HG02973 (cell line): Measurements from ENCODE around the gene DOCK4.

Experiments
- ATAC-seq: cut with Tn5 transposase; IDR thresholded peaks from one replicate; pipeline ENCODE4 v1.9.1; 2021; ENCODE audit warnings: moderate library complexity; ENCODE audit not compliant: unreplicated experiment

Gene DOCK4

DNA sequence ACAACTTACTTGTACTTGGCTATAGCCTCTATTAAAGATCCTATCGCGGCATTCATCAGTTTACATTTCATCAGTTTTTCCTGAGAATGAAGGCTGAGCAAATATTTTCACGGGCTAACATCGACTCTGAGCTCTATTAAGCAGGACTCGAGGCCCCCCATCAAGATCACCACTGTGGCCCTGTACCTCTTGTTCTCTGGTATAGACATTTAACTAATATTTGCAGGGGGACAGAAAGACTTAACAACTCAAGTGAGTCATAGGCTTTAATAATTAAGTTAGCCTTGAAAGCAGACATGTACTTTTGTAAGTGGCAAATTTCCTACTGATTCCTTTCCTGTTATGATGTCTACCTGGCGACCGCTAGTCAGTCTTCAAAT is 45.4 kb downstream of the DOCK4 start:
- no peak for ATAC-seq

DNA sequence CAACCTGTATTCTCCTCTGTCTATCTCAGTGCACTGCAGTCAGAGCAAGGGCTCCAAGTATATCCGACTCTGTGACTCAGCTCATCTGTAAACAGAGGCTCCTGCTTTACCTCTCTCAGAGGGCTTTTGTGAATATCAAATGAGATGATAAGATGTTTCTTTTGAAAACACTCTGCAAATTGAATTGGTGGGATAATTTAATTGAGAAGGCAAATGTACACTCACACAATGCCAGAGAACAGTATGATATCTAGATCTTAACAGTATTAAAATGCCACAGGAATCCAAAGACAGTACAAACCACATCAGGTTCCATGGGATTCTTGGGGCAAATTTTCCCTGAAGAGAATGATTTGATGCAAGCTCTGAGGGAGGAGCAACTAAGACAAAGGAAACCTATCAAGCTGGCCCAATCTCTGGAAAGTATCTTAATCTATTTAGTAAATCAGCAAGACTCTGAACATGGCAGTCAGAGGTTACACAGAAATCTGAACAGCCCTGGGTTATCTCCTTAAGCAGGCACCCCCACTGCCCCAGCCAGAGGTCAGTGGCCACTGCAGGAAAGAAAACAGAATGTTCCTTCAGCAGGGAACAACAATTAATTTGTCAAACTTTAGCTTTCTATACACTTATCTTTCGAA is 45.9 kb downstream of the DOCK4 start:
- ATAC-seq: no peak

DNA sequence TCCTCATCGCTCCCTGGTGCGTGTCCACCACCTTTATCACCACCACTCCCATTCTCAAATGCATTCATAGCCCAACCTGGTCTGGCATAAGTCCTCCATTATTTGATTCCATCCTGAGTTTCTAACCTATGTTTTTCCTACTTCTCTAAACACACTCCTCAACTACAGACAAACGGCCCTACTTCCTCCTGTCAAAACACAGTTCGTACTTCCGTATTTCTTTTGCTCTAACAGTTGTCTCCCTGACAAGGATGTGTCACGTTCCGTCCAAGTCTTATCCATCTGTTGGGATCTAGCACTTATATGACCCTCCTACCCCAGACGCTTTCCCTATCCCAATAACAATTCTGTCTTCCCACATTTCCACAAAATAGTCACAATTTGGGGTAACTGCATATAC is 46.8 kb downstream of the DOCK4 start:
- ATAC-seq: no peak

DNA sequence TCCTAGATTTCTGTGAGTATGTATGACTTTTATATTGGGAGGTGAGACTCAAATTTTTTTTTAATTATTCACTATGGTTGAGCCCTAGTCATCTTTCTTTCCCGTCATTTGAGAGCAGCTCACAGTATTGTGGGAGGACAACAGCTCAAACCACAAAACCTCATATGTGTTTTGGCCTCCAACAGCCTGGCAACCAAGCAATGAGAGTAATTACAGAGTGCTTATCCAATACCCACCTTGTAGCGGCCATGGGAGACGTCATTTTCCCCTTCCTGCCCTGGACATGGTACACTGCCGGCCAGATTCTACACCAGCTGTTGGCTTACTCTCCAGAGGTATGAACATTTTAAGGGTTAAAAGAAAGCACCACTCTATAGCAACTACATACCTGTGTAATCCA is 49.1 kb downstream of the DOCK4 start:
- ATAC-seq: no peak

DNA sequence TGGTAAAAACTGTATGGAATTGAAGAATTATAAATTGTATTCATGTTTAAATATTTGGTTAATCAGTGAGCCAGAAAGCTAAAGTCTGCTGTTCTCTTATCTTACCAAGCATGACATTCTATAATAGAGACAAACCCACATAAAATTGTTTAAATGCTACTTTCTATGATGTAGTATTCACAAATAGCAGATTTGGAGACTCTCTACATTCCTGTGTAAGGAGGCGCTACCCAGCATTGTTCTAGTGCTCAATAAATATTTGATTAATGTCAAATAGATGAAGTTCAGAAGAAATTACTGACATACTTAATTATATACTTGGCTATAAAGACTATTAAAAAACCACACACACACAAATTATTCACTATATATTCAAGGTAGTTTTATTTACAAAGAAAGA is 49.8 kb downstream of the DOCK4 start:
- ATAC-seq: no peak

DNA sequence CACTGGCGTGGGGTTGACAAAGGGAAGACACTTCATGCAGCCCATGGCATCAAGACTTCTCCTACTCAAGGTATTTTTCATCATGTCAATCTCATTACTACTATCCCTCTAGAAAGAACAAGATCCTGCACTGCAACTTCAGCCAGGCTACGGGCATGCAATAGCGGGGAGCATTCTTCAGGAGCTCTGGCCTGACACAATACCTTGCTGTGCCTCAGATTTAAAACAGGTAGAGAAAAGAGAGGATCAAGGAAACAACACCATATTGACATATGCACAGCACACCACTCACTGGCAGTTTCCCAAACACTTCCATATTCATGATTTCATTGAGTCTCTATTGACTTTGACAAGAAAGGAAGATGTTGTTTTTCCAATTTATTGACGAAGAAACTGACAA is 51.5 kb downstream of the DOCK4 start:
- no peak for ATAC-seq

DNA sequence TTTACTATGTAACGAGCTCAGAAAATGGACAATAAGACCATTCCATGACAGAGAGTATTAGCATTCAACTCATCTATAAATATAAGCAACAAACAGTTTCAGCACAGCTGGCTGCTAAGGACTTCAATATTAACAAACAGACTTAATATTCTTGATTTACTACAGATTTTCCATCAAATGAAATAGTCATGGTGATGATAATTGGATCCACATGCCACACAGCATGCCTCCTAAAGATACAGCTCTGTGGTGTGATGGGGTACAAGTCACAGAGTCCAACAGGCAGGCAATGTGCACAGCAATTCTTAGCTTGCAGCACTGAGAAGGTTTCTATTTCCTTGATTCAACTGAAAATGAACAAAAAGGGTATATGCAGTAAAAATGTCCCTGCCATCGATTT is 54.0 kb downstream of the DOCK4 start:
- no peak for ATAC-seq

DNA sequence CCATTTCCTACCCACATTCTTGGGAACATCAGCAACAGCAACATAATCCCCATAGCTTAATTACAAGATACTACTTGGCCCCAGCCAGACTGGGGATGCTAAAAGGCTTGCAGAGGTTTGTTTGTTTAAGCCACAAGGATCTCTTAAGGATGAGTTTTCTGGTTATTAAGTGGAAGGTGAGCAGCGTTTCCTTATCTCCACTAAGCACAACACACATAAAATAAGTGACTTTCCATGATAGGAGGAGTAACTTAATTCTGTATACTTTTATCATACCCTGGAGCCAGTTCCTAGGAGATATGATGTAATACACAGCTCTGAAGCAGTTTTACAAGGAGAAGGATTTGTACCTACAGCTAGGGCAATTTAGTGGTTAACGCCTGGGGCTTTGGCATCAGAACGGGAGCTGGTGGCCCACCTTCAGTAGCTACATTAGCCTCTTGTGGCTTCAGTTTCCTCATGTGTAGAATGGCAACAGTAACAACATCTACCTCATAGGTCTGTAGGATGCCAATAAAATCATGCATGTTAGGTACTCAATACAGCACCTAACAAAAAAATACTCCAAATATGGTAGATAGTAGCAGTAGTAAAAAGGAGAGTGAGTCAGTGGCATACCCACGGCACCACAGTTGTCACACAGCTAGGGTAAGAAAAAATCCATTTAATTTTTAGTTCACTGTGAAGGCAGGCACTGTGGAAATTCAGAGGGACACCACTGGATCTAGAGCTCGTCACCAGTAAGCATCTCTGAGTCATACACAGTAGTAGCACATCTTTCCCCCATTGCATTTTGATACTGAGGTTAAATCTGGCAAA is 55.2 kb downstream of the DOCK4 start:
- ATAC-seq: no peak

DNA sequence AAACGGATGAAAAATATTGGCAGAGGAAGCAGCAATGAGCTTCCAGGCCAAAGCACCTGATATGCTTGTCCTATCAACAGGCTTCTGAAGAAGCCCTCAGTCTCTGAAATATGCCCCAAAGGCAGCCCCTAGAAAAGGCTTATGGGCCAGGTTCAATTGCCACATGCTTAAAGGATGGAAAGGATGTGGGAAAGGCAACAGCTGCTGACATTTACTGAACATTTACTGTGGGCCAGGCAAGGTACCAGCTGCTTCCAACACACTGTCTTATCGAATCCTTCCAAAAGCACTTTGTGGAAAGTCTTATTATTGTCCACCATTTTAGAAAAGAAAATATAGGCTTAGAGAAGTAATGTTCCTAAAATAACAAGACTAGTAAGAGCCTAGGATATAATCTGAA is 56.5 kb downstream of the DOCK4 start:
- ATAC-seq: no peak

DNA sequence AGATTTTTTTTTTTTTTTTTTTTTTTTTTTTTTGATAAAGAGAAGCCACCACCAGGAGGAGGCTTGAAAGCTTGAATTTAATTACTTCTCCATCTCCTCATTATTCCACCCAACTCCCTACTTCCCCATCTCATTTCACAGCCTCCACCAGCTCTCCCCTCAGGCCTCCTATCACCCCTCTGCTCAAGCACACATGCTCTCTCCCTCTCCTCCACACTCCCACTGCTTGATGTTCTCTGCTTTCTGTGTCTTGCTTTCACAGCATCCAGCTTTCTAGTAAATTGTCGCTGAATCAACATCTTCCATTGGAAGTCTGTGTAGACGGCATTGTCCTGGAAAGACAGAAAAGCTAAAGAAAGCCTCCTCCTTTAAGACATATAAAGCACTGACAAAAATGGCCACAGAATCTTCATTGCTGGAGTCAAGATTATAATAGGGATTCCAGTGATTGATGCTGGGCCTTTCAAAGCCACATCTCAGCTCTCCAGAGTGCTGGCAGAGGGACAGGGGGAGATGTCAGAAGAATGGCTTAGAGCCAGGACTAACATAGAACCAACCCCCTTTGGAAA is 58.3 kb downstream of the DOCK4 start:
- no peak for ATAC-seq

DNA sequence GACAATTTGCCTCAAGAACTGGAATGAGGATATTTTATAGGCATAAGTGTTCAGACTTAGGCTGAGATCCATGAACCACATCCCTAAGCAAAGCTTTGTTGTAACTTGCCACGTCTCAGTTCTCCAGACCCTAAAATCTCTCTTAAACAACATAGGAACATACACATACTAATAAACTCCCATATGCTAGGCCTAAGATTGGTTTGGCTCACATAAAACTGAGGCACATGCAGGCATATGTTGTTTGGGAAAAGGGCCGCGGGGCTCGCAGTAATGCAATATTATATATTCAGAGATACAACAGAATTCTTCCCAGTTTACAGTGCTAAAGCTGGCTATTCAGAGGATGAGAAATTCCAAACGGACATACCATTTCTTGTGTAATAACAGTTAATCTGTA is 61.0 kb downstream of the DOCK4 start:
- no peak for ATAC-seq

DNA sequence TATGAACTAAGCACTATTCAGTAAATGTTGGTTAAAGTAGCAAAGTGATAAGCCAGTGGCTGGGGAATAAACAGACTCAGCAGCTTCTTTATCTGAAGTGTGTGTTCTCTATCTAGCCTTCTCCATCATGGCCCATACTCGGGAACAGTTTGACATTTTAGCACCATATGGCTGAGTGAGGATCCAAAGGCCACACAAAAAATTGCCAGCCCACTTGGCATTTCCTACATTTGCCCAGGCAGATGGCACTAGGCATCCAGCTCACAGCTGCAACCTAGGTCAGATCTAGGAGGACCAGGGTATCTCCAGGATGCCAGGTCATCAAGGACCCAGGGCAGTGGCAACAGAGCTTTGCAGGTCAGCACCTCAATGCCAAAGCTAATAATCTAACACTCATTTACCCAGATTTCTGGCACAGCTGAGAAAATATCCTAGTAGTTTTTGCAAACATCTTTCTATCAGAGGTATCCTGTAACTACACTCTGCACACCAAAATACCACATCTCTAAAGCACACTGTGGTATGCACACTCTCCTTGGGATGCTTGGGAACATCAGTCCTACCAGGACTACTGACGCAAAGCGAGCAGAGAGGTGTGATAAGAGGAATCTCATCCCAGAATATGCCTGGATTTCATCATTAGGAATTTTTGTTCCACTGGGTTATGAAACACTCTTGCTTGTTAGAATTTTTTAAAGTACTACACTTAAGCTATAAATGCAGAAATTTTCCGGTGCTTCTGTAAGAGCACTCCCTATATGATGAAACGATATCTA is 61.7 kb downstream of the DOCK4 start:
- ATAC-seq: no peak

DNA sequence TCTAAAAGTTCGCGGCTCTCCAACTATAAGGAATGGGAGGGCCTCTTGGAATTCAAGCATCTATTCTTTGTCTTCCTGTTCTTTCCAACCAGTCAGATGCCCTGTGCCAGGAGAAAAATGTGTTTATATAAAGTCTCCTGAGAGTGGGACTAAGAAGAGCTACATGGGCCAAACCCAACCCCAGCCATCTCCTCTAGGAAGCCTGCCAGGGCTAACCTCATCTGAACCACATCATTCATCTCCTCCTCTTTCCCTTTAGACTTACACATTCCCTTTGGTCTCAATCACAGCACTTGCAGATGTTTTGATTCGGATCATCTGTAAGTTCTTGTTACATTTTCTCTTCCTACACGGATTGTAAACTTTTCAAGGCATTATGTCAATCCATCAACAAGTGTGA is 62.6 kb downstream of the DOCK4 start:
- ATAC-seq: no peak

DNA sequence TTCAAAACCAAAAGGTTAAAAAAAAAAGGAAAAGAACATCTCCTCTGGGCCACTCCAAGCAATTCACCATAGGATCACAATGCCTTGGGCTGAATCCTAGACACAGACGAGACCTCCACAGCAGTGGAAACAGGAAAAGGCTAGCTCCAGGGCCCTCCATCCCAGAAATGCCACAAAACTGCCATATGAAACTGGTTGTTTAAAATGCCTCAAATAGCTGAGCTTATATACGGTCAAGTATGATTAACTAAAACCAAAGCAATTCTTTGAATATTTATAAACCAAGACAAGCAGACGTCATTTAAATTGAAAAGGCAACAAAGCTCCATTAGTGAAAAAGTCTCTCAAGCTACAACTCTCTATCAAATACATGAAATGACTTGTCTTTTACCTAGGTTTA is 63.1 kb downstream of the DOCK4 start:
- ATAC-seq: no peak

DNA sequence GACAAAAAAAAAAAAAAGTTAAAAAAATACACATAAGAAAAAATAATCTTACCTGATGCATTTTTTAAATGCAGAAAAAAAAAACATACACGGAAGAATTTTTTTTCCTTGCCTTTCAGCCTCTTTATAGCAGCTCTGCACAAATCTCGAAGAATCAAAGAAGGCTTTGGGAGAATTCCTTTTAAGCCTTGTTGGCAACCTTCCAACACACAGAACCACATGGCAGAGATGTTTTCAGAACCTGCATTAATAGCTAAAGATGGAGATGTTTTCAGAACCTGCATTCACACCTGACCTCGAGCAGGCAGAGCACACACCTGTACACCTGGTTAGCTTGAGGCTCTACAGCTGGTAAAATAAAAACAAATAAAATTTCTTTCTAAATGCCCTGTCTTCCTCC is 65.6 kb downstream of the DOCK4 start:
- ATAC-seq: no peak

DNA sequence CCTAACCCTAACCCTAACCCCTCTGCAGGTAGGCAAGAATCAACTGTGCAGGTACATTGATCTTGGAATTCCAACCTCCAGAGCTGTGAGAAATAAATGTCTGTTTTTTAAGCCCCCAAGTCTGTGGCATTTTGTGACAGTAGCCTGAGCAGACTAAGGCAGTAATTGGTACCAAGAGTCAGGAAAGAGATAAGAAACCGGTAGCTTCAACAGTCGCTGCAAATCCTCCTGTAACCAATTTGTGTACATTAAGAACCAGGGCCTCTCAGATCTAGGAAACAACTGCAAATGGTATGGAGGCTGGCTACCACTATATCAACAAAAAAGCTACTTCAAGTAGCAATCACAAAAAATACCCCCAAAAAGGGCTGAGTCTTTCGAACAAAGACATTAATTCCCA is 67.3 kb downstream of the DOCK4 start:
- ATAC-seq: no peak

DNA sequence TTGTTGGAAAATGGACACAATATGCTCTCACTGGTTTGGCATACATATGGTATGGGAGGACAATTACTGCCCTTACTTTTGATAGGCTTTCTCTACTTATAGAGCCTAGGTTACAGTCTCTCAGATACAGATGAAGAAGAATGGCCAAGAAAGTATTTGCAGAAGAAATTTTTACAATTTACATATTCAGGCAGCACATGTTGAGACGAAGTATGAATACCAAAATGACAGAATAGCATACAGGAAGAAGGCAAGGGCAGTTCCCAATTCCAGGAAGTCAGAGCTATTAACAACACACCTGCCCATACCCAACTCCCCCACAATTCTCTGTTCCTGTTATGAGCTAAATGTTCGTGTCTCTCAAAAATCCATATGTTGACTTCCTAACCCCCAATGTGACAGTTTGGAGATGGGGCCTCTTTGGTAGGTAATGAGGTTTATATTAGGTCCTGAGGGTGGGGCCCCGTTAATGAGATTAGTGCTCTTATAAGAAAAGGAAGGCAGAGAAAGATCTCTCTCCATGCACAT is 67.8 kb downstream of the DOCK4 start:
- no peak for ATAC-seq

DNA sequence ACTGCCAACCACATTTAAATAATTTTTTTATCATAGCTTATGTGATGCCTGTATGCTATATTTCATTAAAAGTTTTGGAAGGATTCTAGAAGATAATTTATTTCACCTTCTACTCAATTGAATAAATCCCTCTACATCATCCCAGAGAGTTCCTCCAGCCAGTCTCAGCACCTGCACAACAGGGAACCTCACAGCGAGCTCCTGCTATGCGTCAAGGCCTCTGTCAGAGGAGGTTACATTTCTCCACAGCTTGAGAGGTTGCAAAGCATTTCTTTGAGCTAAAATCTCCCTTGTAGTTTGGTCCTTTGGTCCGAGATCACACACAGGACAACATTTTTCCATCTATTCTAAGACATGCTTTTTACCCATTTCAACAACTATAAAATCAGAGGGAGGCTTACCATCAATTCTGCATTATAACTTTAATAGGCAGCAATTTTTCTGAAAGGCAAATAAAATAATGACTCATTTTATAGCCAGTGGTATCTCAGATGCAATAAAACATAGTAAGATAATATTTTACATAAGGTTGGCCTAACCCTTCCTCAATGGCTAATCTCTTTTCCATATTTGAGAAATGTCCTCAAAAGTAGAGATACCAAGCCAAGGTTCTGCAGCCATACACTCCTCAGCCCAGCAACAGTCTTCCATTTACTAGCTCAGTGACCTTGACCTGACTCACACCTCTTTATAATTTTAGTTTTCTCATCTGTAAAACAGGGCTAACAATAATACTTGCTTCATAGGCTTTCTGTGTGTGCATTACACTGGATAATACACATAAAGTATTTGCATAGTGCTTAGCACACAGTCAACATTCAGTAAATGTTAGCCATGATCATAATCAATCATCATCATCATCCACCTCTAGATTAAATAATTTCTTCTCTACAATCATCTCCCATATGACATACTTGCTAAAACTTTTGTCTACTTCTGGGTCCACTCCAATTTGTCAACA is 68.8 kb downstream of the DOCK4 start:
- no peak for ATAC-seq

DNA sequence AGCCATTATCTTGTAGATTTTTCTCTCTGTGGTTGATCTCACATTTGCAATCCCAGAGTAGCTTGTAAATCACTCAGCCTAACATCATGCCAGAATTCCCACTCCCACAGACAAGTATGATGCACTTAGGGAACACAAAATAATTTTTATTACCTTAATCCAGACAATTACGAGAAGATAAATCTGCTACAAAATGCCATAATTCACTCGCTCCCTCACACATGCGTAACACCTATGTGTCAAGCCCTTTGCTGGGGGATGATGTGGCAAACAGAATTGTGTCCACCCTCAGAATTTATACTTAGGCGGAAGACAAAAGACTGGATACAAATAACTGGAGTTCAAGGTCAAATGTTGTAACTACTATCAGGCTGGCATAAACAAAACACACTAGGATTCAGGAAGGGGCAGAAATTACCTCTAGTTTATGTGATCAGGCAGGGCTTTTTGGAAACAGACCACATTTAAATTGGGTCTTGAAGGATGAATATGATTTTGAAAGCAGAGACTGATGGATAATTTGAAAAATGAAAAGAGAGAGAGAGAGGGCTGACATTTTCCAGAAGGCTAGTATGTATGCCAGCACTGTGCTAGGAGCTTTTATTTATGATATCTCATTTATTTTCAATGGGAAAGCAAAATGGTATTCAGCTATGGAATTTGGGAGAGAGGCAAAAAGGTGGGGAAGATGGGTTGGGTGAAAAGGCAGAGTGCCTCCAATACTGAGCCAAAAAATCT is 69.8 kb downstream of the DOCK4 start:
- no peak for ATAC-seq

DNA sequence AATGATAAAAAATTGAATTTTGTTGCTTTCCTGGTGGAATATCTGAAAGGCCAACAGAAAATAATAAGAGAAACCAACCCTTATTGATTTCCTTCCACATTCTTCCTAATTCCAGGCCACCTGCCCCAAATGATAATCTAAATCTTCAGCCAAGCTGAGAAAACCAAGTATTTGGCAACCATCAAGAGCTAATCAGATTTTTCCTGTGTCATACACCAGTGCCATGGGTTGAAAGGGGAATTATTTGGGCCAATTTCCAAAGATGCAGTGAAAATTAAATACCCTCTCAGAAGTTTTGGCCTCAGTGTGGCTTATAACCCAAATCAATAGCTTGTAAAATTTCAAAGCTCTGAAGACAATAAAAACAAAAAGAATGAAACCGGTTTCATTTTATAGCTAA is 70.4 kb downstream of the DOCK4 start:
- ATAC-seq: no peak
